Left renal pelvis (tissue), 4 donors: ENCODE data around the gene TAF9. TPM values are rescaled to one million over a fixed set of nuclear protein-coding genes. Genes with fewer than 3 reads are reported as not detected.
"Not testable (repeated sequence)": the region's sequence is repeated elsewhere in the genome, so short reads cannot be mapped to it uniquely, and the experiment has no call there.

Experiments used
- DNase-seq, 4 donors: peaks; one replicate each; pipeline ENCODE4 v3.0.0-alpha.2; 2013; ENCODE audit warnings: low read depth in 4 of 4, low spot score in 3 of 4
- polyA plus RNA-seq, 4 donors: library from polyadenylated mRNA; unstranded; fragments of 120-200 nt; gene quantifications; one replicate each; pipeline ENCODE4 v1.2.1, GENCODE V29; 2013; ENCODE audit not compliant: insufficient read length in 4 of 4

Gene TAF9
- polyA plus RNA-seq = 10 to 100 TPM; 50.9 to 61.9 (median 57.5) TPM

GRCh38 chr5:69369340-69370121, at the start of gene TAF9, which contains the start of the genes AK6 and RAD17:
TSS of gene TAF9 (minus strand) at chr5:69369520. CDS start at chr5:69365737, 3,783 bp downstream.
TSS of gene AK6 (minus strand) at chr5:69369520. CDS start at chr5:69369490, 30 bp downstream.
TSS of gene RAD17 (plus strand) at chr5:69369818. CDS start at chr5:69372209, 2,391 bp downstream.
- DNase-seq = peak; percentile 84 to 94 (median 86)

- no peak for DNase-seq
These were observed 49.2 kb upstream of the TAF9 start for GRCh38 chr5:69418554-69418953.

- DNase-seq = no peak
These were observed 47.4 kb upstream of the TAF9 start for GRCh38 chr5:69416699-69417098.

- no peak for DNase-seq
These were observed 46.9 kb upstream of the TAF9 start for GRCh38 chr5:69416180-69416579.

- DNase-seq = peak in 2 of 4 donors; percentile 12 to 28
These were observed 46.3 kb upstream of the TAF9 start for GRCh38 chr5:69415584-69415958.

GRCh38 chr5:69414885-69415583, 45.7 kb upstream of the TAF9 start, which contains the start of gene MARVELD2:
TSS of gene MARVELD2 (plus strand) at chr5:69415116. CDS start at chr5:69419386, 4,270 bp downstream.
- DNase-seq = peak; percentile 54 to 75 (median 64)

- no peak for DNase-seq
These were observed 35.5 kb upstream of the TAF9 start for GRCh38 chr5:69404659-69405330.

GRCh38 chr5:69378376-69378775, 9.1 kb upstream of the TAF9 start:
- no peak for DNase-seq

- no peak for DNase-seq
These were observed 5.7 kb upstream of the TAF9 start for GRCh38 chr5:69374911-69375446.

- DNase-seq = no peak
These were observed 3.1 kb upstream of the TAF9 start for GRCh38 chr5:69372394-69372793.

GRCh38 chr5:69370335-69370734, 1.0 kb upstream of the TAF9 start:
- DNase-seq = not testable (repeated sequence)

- peak; percentile 8 to 24 (median 21) for DNase-seq
These were observed 621 bp downstream of the TAF9 start for GRCh38 chr5:69368458-69369339.

GRCh38 chr5:69367697-69368279, 1.5 kb downstream of the TAF9 start:
- no peak for DNase-seq

- DNase-seq = no peak
These were observed 4.5 kb downstream of the TAF9 start for GRCh38 chr5:69364850-69365249.

- no peak for DNase-seq
These were observed 4.9 kb downstream of the TAF9 start for GRCh38 chr5:69364414-69364813.

GRCh38 chr5:69360442-69360841, 8.9 kb downstream of the TAF9 start:
- DNase-seq = no peak

GRCh38 chr5:69359699-69360098, 9.6 kb downstream of the TAF9 start:
- no peak for DNase-seq

GRCh38 chr5:69350664-69351063, 18.7 kb downstream of the TAF9 start:
- no peak for DNase-seq

GRCh38 chr5:69343083-69343482, 26.2 kb downstream of the TAF9 start:
- DNase-seq = no peak
